IgD-negative memory B cell (primary cell): Measurements from ENCODE around the gene KCNAB2. TPM values are rescaled to one million over a fixed set of nuclear protein-coding genes. Genes with fewer than 3 reads are reported as not detected.
"Not testable (repeated sequence)": the region's sequence is repeated elsewhere in the genome, so short reads cannot be mapped to it uniquely, and the experiment has no call there.

Experiments used
- H3K27ac Mint-ChIP-seq, 3 donors: one replicate each; pipeline ENCODE4 v1.8.0; 2020 to 2022; ENCODE audit warnings: mild to moderate bottlenecking in 3 of 3, mixed read lengths in 3 of 3, moderate library complexity in 1 of 3
- H3K27me3 Mint-ChIP-seq: one replicate; pipeline ENCODE4 v1.8.0; 2021; ENCODE audit warnings: mixed read lengths
- H3K36me3 Mint-ChIP-seq: one replicate; pipeline ENCODE4 v1.8.0; 2020; ENCODE audit warnings: mild to moderate bottlenecking, mixed read lengths
- H3K4me1 Mint-ChIP-seq, 3 donors: one replicate each; pipeline ENCODE4 v1.8.0; 2020 to 2022; ENCODE audit warnings: mixed read lengths in 3 of 3, mild to moderate bottlenecking in 1 of 3
- H3K4me3 Mint-ChIP-seq, 4 donors: one replicate each; pipeline ENCODE4 v1.8.0; 2020 to 2022; ENCODE audit warnings: mild to moderate bottlenecking in 4 of 4, mixed read lengths in 4 of 4, moderate library complexity in 3 of 4
- H3K9me3 Mint-ChIP-seq, 3 donors: one replicate each; pipeline ENCODE4 v1.8.0; 2020 to 2021; ENCODE audit warnings: mixed read lengths in 3 of 3, mild to moderate bottlenecking in 1 of 3
- polyA plus RNA-seq: library from polyadenylated mRNA; unstranded; fragments of 300-500 nt; fragmentation: Illumina TruSeq; gene quantifications from one replicate; pipeline ENCODE4 v1.2.3, GENCODE V29; 2021

KCNAB2 gene
- polyA plus RNA-seq, 1 donor from 2014 or later: 20.4 TPM

DNA sequence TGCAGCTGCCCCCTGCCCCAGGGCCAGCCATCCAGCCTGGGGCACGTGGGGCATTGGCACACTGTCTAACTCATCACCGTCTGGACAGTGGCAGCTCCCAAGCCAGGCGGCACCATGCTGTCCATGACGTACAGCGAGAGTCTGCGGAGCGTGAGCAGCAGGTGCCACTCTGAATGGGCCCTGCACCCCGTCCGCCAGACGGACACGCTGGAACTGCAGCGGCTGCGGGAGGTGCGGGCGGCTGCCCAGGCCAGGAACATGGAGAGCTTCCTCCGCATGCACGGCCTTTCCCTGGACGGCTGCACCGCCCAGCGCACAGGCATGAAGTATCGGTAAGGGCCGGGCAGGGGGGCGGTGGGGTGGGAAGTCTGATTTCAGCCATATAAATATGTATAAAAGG is 5.7 kb downstream of the KCNAB2 start:
- no peak overlapping the region for H3K27ac Mint-ChIP-seq
- H3K36me3 Mint-ChIP-seq: peaks cover 6% of the 10 kb centered on the region
- H3K4me1 Mint-ChIP-seq: peaks cover 0 to 11% (median 9%) of the 10 kb centered on the region in 3 donors
- peaks cover 0 to 1% (median 0%) of the 10 kb centered on the region in 3 donors for H3K9me3 Mint-ChIP-seq
- no peaks in the 10 kb centered on the region for H3K27me3 Mint-ChIP-seq
- H3K4me3 Mint-ChIP-seq: no peak overlapping the region

DNA sequence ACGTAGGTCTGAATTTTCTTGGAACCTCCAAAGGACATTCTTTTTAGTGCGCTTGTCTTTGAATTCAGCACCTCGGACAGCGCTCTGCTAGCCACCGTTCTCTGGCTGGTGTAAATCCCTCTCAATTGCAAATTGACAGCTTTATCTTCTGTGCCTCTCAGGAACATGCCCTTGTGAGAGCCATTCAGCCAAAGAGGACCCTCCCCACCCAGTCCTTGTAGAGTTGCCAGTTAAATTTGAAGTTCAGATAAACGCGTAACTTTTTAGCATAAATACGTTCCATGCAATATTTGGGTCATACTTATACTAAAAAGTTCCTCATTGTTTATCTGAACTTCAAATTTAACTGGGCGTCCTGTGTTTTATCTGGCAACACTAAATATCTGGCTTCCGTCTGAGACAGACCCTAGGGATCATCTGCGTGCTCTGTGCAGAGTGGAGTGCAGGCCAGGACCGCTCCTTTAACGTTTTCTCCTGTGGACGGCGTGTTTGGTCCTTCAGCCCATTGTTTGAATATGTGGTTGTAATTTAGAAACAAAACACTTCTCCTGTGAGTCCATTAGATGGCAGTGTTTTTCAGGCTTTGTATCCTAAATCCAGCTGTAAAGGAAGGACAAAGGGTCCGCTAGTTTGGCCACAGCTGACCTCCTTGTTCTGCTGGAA is 7.0 kb downstream of the KCNAB2 start:
- Mint-ChIP-seq H3K4me3 (no peak overlapping the region), H3K27ac (peak overlapping the region in 1 of 3 donors; percentile 48), H3K36me3 (peaks cover 6% of the 10 kb centered on the region), H3K9me3 (peaks cover 0 to 1% (median 0%) of the 10 kb centered on the region in 3 donors), H3K27me3 (no peaks in the 10 kb centered on the region), H3K4me1 (peaks cover 4 to 11% (median 8%) of the 10 kb centered on the region in 3 donors)

- H3K4me3 Mint-ChIP-seq: no peak overlapping the region
- H3K9me3 Mint-ChIP-seq: peaks cover 0 to 1% (median 0%) of the 10 kb centered on the region in 3 donors
- no peaks in the 10 kb centered on the region for H3K27me3 Mint-ChIP-seq
- peak overlapping the region in 1 of 3 donors; percentile 48 for H3K27ac Mint-ChIP-seq
- peaks cover 4 to 11% (median 8%) of the 10 kb centered on the region in 3 donors for H3K4me1 Mint-ChIP-seq
- H3K36me3 Mint-ChIP-seq: peaks cover 6% of the 10 kb centered on the region
Observed at GRCh38 chr1:6053206-6053546, 7.5 kb downstream of the KCNAB2 start.

- no peak overlapping the region for H3K27ac Mint-ChIP-seq
- H3K4me1 Mint-ChIP-seq: peaks cover 4 to 11% (median 8%) of the 10 kb centered on the region in 3 donors
Observed at GRCh38 chr1:6054596-6054995, 8.9 kb downstream of the KCNAB2 start.

GRCh38 chr1:6056572-6056948 is 10.9 kb downstream of the KCNAB2 start:
- Mint-ChIP-seq H3K4me3 (no peak overlapping the region), H3K36me3 (peaks cover 3% of the 10 kb centered on the region), H3K27ac (no peak overlapping the region), H3K27me3 (no peaks in the 10 kb centered on the region), H3K9me3 (peaks cover 0 to 1% (median 0%) of the 10 kb centered on the region in 3 donors), H3K4me1 (peaks cover 4 to 11% (median 8%) of the 10 kb centered on the region in 3 donors)

More at GRCh38 chr1:6054596-6054995, 8.9 kb downstream of the KCNAB2 start:
- peaks cover 6% of the 10 kb centered on the region for H3K36me3 Mint-ChIP-seq
- H3K4me3 Mint-ChIP-seq: no peak overlapping the region
- peaks cover 0 to 1% (median 0%) of the 10 kb centered on the region in 3 donors for H3K9me3 Mint-ChIP-seq
- no peaks in the 10 kb centered on the region for H3K27me3 Mint-ChIP-seq

GRCh38 chr1:6057170-6057845 is 11.6 kb downstream of the KCNAB2 start:
- peaks cover 3% of the 10 kb centered on the region for H3K36me3 Mint-ChIP-seq
- no peak overlapping the region for H3K4me3 Mint-ChIP-seq
- peaks cover 4 to 11% (median 8%) of the 10 kb centered on the region in 3 donors for H3K4me1 Mint-ChIP-seq
- peak overlapping the region in 1 of 3 donors; percentile 85 for H3K27ac Mint-ChIP-seq
- H3K9me3 Mint-ChIP-seq: peaks cover 0 to 1% (median 0%) of the 10 kb centered on the region in 3 donors
- no peaks in the 10 kb centered on the region for H3K27me3 Mint-ChIP-seq

DNA sequence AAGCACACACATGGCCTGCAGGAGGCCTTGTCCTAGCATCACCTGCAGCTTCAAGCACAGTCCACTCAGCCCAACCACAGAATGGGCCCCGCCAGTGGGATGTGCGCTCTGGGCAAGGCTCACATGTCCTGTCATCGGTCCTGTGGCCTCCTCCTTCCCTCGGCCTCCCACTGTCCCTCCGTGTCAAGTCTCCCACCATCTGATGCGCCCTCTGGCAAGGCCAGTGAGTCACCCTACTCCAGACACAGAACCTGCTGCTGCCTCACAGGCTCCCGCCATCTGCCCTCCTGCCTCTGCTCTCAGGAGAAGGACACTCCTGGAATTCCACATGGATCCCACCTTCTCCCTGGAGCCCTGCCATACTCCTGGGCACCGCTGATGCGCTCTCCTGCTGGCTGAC is 14.2 kb downstream of the KCNAB2 start:
- H3K27ac Mint-ChIP-seq: no peak overlapping the region
- no peaks in the 10 kb centered on the region for H3K27me3 Mint-ChIP-seq
- H3K4me3 Mint-ChIP-seq: no peak overlapping the region
- H3K9me3 Mint-ChIP-seq: no peaks in the 10 kb centered on the region
- H3K4me1 Mint-ChIP-seq: peaks cover 2 to 6% (median 4%) of the 10 kb centered on the region in 3 donors
- peaks cover 1% of the 10 kb centered on the region for H3K36me3 Mint-ChIP-seq

DNA sequence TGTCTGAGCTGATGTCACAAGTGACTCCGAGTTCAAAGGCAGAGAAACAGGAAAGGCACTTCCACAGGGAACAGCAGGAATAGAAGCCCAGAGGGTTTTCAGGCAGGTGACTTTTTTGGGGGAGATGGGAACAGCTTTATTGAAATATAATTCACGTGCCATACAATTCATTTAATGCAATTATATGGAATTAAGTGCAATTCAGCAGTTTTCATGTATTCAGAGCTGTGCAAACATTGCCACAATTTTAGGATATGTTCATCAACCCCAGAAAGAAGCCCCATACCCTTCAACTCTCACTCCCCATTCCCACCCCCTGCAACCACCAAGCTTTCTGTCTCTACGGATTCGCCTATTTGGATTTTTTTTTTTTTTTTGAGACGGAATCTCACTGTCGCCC is 17.0 kb downstream of the KCNAB2 start:
- H3K4me1 Mint-ChIP-seq: peaks cover 0 to 2% (median 0%) of the 10 kb centered on the region in 3 donors
- no peak overlapping the region for H3K4me3 Mint-ChIP-seq
- no peaks in the 10 kb centered on the region for H3K27me3 Mint-ChIP-seq
- H3K9me3 Mint-ChIP-seq: no peaks in the 10 kb centered on the region
- no peak overlapping the region for H3K27ac Mint-ChIP-seq
- peaks cover 1% of the 10 kb centered on the region for H3K36me3 Mint-ChIP-seq

DNA sequence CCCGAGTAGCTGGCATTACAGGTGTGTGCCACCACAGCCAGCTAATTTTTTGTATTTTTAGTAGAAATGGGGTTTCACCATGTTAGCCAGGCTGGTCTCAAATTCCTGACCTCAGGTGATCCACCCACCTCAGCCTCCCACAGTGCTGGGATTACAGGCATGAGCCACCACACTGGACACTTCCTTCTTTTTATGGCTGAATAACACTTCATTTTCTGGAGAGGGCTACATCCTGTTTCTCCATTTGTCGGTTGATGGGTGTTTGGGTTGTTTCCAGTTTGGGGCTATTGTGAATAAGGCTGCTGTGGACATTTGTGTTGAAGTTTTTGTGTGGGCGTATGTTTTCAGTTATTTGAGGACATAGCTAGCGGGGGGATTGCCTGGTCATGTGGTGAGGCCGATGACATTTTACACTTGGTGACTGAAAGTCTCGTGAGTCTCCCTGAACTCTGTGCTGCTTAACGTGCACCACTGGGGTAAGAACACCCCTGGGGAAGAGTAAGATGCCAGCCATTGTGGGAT is 17.9 kb downstream of the KCNAB2 start:
- not testable (repeated sequence) for H3K4me3 Mint-ChIP-seq

DNA sequence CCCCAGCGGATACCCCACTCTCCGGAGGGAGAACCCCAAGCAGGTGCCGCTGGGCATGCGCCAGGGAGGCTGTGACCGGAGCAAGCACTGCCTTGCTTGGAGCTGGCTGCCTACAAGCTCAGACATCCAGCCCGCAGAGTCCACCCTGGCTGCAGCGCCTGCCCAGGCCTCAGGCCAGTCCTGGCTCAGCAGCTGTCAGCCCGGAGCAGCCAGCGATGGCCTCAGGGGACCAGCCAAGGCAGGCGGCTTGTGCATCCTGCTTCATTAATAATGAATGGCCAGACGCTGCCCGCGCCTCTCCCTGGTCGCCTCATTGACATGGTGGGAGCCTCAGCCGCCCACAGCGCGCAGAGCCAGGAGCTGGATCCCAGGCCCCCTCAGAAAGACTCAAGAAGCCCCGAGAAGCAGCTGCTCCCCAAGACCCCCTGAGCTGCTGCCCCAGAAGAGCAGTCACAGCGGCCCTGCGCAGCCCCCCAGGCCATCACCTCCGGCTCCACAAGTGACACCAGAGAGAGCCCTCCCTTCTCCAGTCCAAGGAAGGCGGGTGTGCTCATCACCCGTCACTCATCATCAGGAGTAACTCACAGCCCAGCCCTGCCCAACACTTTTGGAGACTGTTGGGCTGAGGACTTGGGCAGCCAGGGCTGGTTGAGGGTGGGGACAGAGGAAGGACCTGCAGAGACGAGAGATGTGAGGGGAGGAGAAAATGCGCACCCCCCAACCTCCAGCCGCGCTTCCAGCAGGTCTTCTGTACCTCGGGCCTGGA is 19.6 kb downstream of the KCNAB2 start:
- no peaks in the 10 kb centered on the region for H3K27me3 Mint-ChIP-seq
- no peaks in the 10 kb centered on the region for H3K9me3 Mint-ChIP-seq
- H3K4me3 Mint-ChIP-seq: no peak overlapping the region
- peaks cover 1% of the 10 kb centered on the region for H3K36me3 Mint-ChIP-seq
- peaks cover 0 to 2% (median 0%) of the 10 kb centered on the region in 3 donors for H3K4me1 Mint-ChIP-seq
- H3K27ac Mint-ChIP-seq: no peak overlapping the region

More for the DNA sequence above, 17.9 kb downstream of the KCNAB2 start:
- H3K36me3 Mint-ChIP-seq, H3K9me3 Mint-ChIP-seq, H3K4me1 Mint-ChIP-seq, H3K27me3 Mint-ChIP-seq: not testable (repeated sequence)
- peak overlapping the region in 1 of 3 donors; percentile 50 for H3K27ac Mint-ChIP-seq

GRCh38 chr1:6066680-6067079 is 21.0 kb downstream of the KCNAB2 start:
- no peak overlapping the region for H3K4me3 Mint-ChIP-seq
- peaks cover 0 to 2% (median 0%) of the 10 kb centered on the region in 3 donors for H3K4me1 Mint-ChIP-seq
- H3K36me3 Mint-ChIP-seq: peaks cover 1% of the 10 kb centered on the region
- H3K27me3 Mint-ChIP-seq: no peaks in the 10 kb centered on the region
- H3K27ac Mint-ChIP-seq: no peak overlapping the region
- H3K9me3 Mint-ChIP-seq: no peaks in the 10 kb centered on the region

DNA sequence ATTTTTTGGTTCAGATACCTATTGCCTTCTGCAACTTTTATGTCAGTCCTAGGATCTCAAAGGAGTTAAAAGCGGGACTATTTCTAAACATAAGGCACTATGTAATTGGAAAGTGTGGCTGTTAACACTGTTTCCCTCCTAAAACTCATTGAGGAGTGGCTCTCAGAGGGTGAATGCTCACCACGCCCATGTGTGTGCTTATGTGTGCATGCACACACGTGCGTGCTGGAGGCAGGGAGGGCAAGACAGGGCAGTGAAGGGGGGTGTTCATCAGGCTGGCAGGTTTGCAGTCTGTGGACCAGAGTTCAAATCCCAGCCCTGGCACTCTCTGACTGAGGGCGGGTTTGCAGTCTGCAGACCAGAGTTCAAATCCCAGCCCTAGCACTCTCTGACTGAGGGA is 22.4 kb downstream of the KCNAB2 start:
- H3K27ac Mint-ChIP-seq: no peak overlapping the region
- H3K4me1 Mint-ChIP-seq: peaks cover 0 to 3% (median 0%) of the 10 kb centered on the region in 3 donors
- no peaks in the 10 kb centered on the region for H3K36me3 Mint-ChIP-seq
- H3K9me3 Mint-ChIP-seq: no peaks in the 10 kb centered on the region
- no peak overlapping the region for H3K4me3 Mint-ChIP-seq
- no peaks in the 10 kb centered on the region for H3K27me3 Mint-ChIP-seq

DNA sequence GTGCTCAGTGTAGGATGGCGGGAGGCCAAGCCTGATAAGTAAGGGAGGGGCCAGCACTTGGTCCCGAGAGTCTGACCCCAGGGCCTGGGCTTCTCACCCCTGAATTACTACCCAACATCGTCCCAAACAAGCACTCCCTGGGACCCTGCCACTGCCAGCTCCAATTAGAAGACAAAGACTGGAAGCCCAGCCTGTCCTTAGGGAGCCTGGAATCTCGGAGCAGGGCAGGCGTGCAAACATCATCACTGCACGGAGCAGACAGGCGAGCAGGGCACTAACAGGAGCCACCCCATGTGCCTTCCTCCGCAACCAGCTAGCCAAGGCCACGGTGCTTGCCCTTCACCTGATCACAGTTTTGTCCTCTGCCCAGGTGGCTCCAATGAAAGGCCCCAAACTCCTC is 23.2 kb downstream of the KCNAB2 start:
- Mint-ChIP-seq H3K4me1 (peaks cover 0 to 1% (median 0%) of the 10 kb centered on the region in 3 donors), H3K27me3 (no peaks in the 10 kb centered on the region), H3K4me3 (no peak overlapping the region), H3K36me3 (no peaks in the 10 kb centered on the region), H3K9me3 (no peaks in the 10 kb centered on the region), H3K27ac (no peak overlapping the region)

DNA sequence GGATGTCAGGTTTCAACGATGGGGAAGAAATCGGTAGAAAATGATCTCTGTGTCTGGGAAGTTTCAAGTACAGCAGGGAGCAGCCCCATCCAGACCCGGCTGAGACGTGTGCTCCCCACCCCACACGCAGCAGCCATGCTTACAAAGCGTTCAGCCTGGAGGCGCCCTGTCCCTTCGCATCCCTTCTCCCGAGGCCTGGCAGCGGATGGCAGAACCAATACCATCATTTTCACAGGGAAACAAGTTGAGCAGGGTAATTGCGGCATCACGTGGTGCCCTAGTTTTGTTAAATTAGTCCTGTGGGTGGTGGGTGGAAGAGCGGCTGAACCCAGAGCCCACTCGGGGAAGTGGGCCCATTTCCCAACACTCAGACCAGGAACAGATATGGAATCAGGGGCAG is 23.9 kb downstream of the KCNAB2 start:
- Mint-ChIP-seq H3K27me3 (no peaks in the 10 kb centered on the region), H3K4me3 (no peak overlapping the region), H3K4me1 (peaks cover 0 to 1% (median 0%) of the 10 kb centered on the region in 3 donors), H3K9me3 (no peaks in the 10 kb centered on the region), H3K36me3 (no peaks in the 10 kb centered on the region), H3K27ac (no peak overlapping the region)

GRCh38 chr1:6070450-6070974 is 24.8 kb downstream of the KCNAB2 start:
- Mint-ChIP-seq H3K4me3 (no peak overlapping the region), H3K27ac (no peak overlapping the region), H3K36me3 (no peaks in the 10 kb centered on the region), H3K9me3 (no peaks in the 10 kb centered on the region), H3K4me1 (peaks cover 0 to 1% (median 0%) of the 10 kb centered on the region in 3 donors), H3K27me3 (no peaks in the 10 kb centered on the region)
